GM19025 (cell line): ENCODE data around the gene CENPL.
"Not testable (repeated sequence)": the region's sequence is repeated elsewhere in the genome, so short reads cannot be mapped to it uniquely, and the experiment has no call there.

ENCODE experiments used
- ATAC-seq: cut with Tn5 transposase; IDR thresholded peaks from one replicate; pipeline ENCODE4 v1.9.1; 2021; ENCODE audit warnings: mild to moderate bottlenecking, low read depth, moderate library complexity; ENCODE audit not compliant: unreplicated experiment

CENPL gene

DNA sequence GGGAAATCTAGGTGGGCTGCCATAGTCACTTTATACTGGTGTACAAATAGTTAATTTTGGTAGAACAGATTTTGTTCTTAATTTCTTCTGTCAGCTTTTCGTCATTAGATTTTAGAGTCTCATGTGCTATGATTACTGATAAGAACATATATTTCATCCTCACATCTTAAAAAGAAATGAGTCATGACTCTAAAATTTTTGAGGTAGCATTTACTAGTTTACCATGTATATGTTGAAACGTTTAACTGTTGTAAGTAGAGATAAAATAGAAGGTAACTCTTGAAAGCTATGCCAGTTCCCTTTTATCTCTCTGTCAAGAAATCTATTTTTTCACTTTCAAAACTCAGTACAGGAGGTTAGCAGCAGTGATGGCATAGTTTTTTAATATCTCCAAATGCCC lies 56.5 kb downstream of the CENPL start:
- no peak for ATAC-seq

DNA sequence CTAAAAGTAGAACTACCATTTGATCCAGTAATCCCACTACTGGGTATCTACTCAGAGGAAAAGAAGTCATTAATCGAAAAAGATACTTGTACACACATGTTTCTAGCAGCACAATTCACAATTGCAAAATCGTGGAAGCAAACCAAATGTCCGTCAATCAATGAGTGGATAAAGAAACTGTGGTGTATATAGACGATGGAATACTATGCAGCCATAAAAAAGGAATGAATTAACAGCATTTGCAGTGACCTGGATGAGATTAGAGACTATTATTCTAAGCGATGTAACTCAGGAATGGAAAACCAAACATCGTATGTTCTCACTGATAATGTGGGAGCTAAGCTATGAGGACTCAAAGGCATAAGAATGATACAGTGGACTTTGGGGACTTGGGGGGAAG lies 60.4 kb downstream of the CENPL start:
- ATAC-seq, result not testable (repeated sequence)

DNA sequence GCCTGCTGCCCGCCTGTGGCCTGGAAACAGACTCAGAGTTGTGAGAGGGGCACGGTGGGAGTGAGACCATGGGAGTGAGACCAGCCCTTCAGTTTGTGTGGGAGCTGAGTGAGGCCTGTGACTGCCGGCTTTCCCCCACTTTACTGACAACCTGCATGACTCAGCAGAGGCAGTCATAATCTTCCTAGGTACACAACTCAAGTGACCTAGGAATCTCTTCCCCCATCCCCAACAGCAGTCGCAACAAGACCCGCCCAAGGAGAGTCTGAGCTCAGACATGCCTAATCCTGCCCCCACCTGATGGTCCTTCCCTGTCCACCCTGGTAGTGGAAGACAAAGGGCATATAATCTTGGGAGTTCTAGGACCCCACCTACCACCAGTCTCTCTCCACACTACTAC lies 65.7 kb downstream of the CENPL start:
- ATAC-seq, result no peak

DNA sequence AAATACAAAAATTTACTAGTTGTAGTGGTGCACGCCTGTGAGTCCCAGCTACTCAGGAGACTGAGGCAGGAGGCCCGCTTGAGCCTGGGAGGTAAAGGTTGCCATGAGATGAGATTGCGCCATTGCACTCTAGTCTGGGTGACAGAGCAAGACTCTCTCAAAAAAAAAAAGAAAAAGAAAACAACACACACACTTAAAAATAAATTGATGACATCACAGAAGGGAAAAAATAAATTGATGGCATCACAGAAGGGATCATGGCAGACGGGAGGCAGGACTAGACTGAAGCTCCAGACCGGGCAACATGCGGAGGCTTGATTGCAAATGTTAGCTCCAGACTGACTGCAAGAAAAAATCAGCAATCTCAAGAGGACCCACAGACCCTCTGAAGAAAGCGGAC lies 66.6 kb downstream of the CENPL start:
- no peak for ATAC-seq

DNA sequence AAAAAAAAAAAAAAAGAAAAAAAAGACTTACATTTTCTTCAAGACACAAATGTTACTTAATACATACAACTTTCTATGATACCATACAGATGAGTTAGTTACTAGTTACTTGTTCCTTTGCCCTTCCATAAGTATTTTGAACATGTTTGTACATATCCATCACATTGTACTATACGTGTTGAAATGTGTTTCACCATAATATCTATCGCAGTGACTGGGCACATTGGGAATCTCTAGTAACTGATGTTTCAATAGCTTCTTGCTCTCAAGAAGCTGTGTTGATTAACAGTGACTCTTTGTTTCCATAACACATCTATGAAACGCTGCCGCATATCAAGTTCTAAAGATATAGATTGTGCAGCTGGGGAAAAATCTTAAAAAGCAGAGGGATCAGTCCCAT lies 67.0 kb downstream of the CENPL start:
- no peak for ATAC-seq

DNA sequence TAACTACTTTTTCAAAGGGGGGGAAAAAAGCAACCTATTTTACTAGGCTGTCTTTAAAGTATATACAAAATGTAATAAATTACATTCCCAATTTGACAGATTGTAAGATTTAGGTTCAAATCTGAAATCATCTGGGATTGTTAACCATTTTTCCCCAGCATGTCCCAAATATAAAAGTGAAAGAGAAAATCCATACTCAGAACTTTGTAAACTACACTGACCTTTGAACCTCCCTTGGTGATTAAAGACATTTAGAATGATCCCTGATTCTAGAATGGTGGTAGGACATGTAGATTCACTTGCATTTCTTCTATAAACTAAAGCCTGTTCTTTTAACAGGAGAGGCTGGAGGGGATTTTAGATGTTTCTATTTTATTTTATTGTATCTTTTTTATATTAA lies 70.9 kb downstream of the CENPL start:
- no peak for ATAC-seq
